GM10266 (cell line): Measurements from ENCODE around the gene PCSK5.

ENCODE experiments used
- DNase-seq: peaks from one replicate; pipeline ENCODE4 v3.0.0; 2012; ENCODE audit errors: extremely low spot score
- CTCF ChIP-seq: IDR thresholded peaks from 2 replicates; pipeline ENCODE4 v1.5.1; 2012; ENCODE audit warnings: mild to moderate bottlenecking, low read depth; ENCODE audit not compliant: control insufficient read depth, insufficient read depth; ENCODE audit errors: missing control alignments

The PCSK5 gene

GRCh38 chr9:76155361-76155760 is 264.9 kb downstream of the PCSK5 start:
- no peak for TF ChIP-seq CTCF
- no peak for DNase-seq

GRCh38 chr9:76158713-76159112 is 268.2 kb downstream of the PCSK5 start:
- DNase-seq: no peak
- TF ChIP-seq CTCF: no peak

GRCh38 chr9:76159293-76159926 is 268.9 kb downstream of the PCSK5 start:
- no peak for DNase-seq
- TF ChIP-seq CTCF: no peak

- TF ChIP-seq CTCF: no peak
- no peak for DNase-seq
Observed at GRCh38 chr9:76161106-76161505, 270.6 kb downstream of the PCSK5 start.

GRCh38 chr9:76161541-76161940 is 271.1 kb downstream of the PCSK5 start:
- TF ChIP-seq CTCF: no peak
- no peak for DNase-seq

GRCh38 chr9:76162086-76162730 is 271.7 kb downstream of the PCSK5 start:
- DNase-seq: no peak
- no peak for TF ChIP-seq CTCF

- DNase-seq: no peak
- TF ChIP-seq CTCF: no peak
Observed at GRCh38 chr9:76162751-76163500, 272.5 kb downstream of the PCSK5 start.
